HG03135 (cell line): Measurements from ENCODE around the gene FBXO27.
"Not testable (repeated sequence)": the region's sequence is repeated elsewhere in the genome, so short reads cannot be mapped to it uniquely, and the experiment has no call there.

Source experiments
- ATAC-seq: cut with Tn5 transposase; IDR thresholded peaks from one replicate; pipeline ENCODE4 v1.9.1; 2021; ENCODE audit warnings: mild to moderate bottlenecking, moderate library complexity; ENCODE audit not compliant: unreplicated experiment

FBXO27 gene

GRCh38 chr19:39045506-39045905 is 13.2 kb upstream of the FBXO27 start:
- ATAC-seq: no peak

GRCh38 chr19:39038098-39038497 is 5.7 kb upstream of the FBXO27 start:
- ATAC-seq: no peak

GRCh38 chr19:39037194-39037593 is 4.8 kb upstream of the FBXO27 start:
- no peak for ATAC-seq

- no peak for ATAC-seq
Measured at GRCh38 chr19:39036581-39036980, 4.2 kb upstream of the FBXO27 start.

- no peak for ATAC-seq
Measured at GRCh38 chr19:39031368-39032062, 834 bp downstream of the FBXO27 start.

- ATAC-seq: no peak
Measured at GRCh38 chr19:39030854-39031367, 1.4 kb downstream of the FBXO27 start.

GRCh38 chr19:39024875-39025641 is 7.3 kb downstream of the FBXO27 start:
- no peak for ATAC-seq

- ATAC-seq: no peak
Measured at GRCh38 chr19:39021063-39021462, 11.3 kb downstream of the FBXO27 start.

- no peak for ATAC-seq
Measured at GRCh38 chr19:39017646-39018045, 14.7 kb downstream of the FBXO27 start.

GRCh38 chr19:39017026-39017425 is 15.3 kb downstream of the FBXO27 start:
- no peak for ATAC-seq

GRCh38 chr19:39014037-39014436 is 18.3 kb downstream of the FBXO27 start:
- ATAC-seq: no peak

GRCh38 chr19:39009001-39009400 is 23.3 kb downstream of the FBXO27 start:
- ATAC-seq: no peak

GRCh38 chr19:39008137-39008536 is 24.2 kb downstream of the FBXO27 start:
- ATAC-seq: no peak

GRCh38 chr19:39007096-39007495 is 25.3 kb downstream of the FBXO27 start:
- ATAC-seq: no peak

- no peak for ATAC-seq
Measured at GRCh38 chr19:39004403-39004802, 27.9 kb downstream of the FBXO27 start.

- ATAC-seq: no peak
Measured at GRCh38 chr19:39003796-39004195, 28.6 kb downstream of the FBXO27 start.

- no peak for ATAC-seq
Measured at GRCh38 chr19:39003188-39003587, 29.2 kb downstream of the FBXO27 start.

- no peak for ATAC-seq
Measured at GRCh38 chr19:39001041-39001440, 31.3 kb downstream of the FBXO27 start.

- not testable (repeated sequence) for ATAC-seq
Measured at GRCh38 chr19:38997576-38997975, 34.8 kb downstream of the FBXO27 start.

- no peak for ATAC-seq
Measured at GRCh38 chr19:38993271-38993670, 39.1 kb downstream of the FBXO27 start.

- ATAC-seq: no peak
Measured at GRCh38 chr19:38990949-38991697, 41.2 kb downstream of the FBXO27 start.
